Smooth muscle cell (in vitro differentiated cells): Measurements from ENCODE around the gene PTPRG. TPM values are rescaled to one million over a fixed set of nuclear protein-coding genes. Genes with fewer than 3 reads are reported as not detected.

Experiments used
- DNase-seq: peaks from one replicate; lab custom pipeline; 2025; ENCODE audit not compliant: unreplicated experiment; lab: John Stamatoyannopoulos, UW
- H2AFZ ChIP-seq: fragments of 200-600 bp; sonication (generic); 2 replicates; pipeline ENCODE4 v1.6.0; 2016; ENCODE audit warnings: antibody characterized with exemption, low read depth, mild to moderate bottlenecking
- H3F3A ChIP-seq: fragments of 200-600 bp; sonication (generic); 2 replicates; pipeline ENCODE4 v1.6.0; 2017; ENCODE audit warnings: antibody characterized with exemption, low read depth
- H3K27ac ChIP-seq: fragments of 200-600 bp; sonication (generic); 2 replicates; pipeline ENCODE4 v1.5.1; 2016; ENCODE audit warnings: low read depth, mild to moderate bottlenecking
- H3K27me3 ChIP-seq: fragments of 200-600 bp; sonication (generic); 2 replicates; pipeline ENCODE4 v1.6.1; 2016; ENCODE audit warnings: low read depth, mild to moderate bottlenecking
- H3K36me3 ChIP-seq: fragments of 200-600 bp; sonication (generic); 2 replicates; pipeline ENCODE4 v1.5.1; 2016; ENCODE audit warnings: low read depth
- H3K4me1 ChIP-seq: fragments of 200-600 bp; sonication (generic); 2 replicates; pipeline ENCODE4 v1.5.1; 2016; ENCODE audit warnings: low read depth
- H3K4me2 ChIP-seq: fragments of 200-600 bp; sonication (generic); 2 replicates; pipeline ENCODE4 v1.6.0; 2016; ENCODE audit warnings: mild to moderate bottlenecking
- H3K4me3 ChIP-seq: fragments of 200-600 bp; sonication (generic); 2 replicates; pipeline ENCODE4 v1.5.1; 2016; ENCODE audit warnings: mild to moderate bottlenecking
- H3K79me2 ChIP-seq: fragments of 200-600 bp; sonication (generic); 2 replicates; pipeline ENCODE4 v1.6.0; 2016; ENCODE audit warnings: low read depth, mild to moderate bottlenecking
- H3K9ac ChIP-seq: fragments of 200-600 bp; sonication (generic); 2 replicates; pipeline ENCODE4 v1.6.0; 2016; ENCODE audit warnings: low read depth
- H3K9me3 ChIP-seq: fragments of 200-600 bp; sonication (generic); replicated peaks from 2 replicates; pipeline ENCODE4 v1.5.1; 2016; ENCODE audit warnings: low read depth
- H4K20me1 ChIP-seq: fragments of 200-600 bp; sonication (generic); 2 replicates; pipeline ENCODE4 v1.6.0; 2016; ENCODE audit warnings: low read depth
- WGBS: methylation state at CpG from one replicate; pipeline ENCODE4 v1.1.7; 2016; ENCODE audit warnings: low lambda C conversion rate; 5-methylcytosine and 5-hydroxymethylcytosine counted together
- polyA plus RNA-seq: library from polyadenylated mRNA; unstranded; fragments of >200 nt; fragmentation: Nextera tagmentation; extraction: Ambion mirVana; gene quantifications from 2 replicates; pipeline ENCODE4 v1.2.1, GENCODE V29; 2016
- total RNA-seq: library from RNA; depleted of rRNA; stranded (reverse); fragments of >200 nt; gene quantifications from 2 replicates; pipeline ENCODE4 v1.2.3, GENCODE V29; 2014
- TF ChIP-seq, protein P1 (sequence below): fragments of 200-600 bp; sonication (generic); IDR thresholded peaks from 2 replicates; pipeline ENCODE4 v1.5.1; 2017; ENCODE audit warnings: borderline replicate concordance, mild to moderate bottlenecking, antibody characterized with exemption; ENCODE audit not compliant: insufficient read depth, poor library complexity, severe bottlenecking

Gene PTPRG
- total and polyA plus RNA-seq, 2 experiments from 2014 or later: 21.2 to 87.3 TPM

DNA sequence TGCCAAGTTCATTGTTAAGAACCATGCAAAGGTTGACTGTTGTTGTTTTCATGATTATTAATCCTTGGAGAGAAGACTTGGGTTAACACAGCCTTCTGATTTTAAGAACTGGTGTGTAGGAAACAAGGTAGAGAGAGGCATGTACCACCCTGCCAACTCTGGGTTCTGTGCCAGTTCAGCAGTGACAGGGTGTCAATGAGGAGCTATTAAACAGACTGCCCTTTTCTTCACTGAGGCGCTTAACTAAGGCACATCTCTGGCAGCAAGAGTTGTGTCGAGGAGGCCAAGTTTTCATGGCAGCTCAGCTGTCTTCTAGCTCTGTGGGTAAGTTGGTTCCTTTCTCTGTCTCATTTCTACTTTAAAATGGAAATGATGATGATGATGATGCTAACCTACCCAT is 694.4 kb downstream of the PTPRG start:
- WGBS: 100% methylated on average over 2 of the region's 2 CpGs
- Histone ChIP-seq H3K4me1 (no peaks in the 10 kb centered on the region), H3K4me2 (no peak overlapping the region), H4K20me1 (peaks cover 20% of the 10 kb centered on the region), H2AFZ (no peak overlapping the region), H3K27me3 (no peaks in the 10 kb centered on the region), H3K36me3 (no peaks in the 10 kb centered on the region), H3K79me2 (no peaks in the 10 kb centered on the region), H3K27ac (no peak overlapping the region), H3K9ac (no peak overlapping the region), H3K4me3 (no peak overlapping the region), H3F3A (no peaks in the 10 kb centered on the region), H3K9me3 (no peaks in the 10 kb centered on the region)
- no peak for DNase-seq
- TF ChIP-seq, protein P1, sequence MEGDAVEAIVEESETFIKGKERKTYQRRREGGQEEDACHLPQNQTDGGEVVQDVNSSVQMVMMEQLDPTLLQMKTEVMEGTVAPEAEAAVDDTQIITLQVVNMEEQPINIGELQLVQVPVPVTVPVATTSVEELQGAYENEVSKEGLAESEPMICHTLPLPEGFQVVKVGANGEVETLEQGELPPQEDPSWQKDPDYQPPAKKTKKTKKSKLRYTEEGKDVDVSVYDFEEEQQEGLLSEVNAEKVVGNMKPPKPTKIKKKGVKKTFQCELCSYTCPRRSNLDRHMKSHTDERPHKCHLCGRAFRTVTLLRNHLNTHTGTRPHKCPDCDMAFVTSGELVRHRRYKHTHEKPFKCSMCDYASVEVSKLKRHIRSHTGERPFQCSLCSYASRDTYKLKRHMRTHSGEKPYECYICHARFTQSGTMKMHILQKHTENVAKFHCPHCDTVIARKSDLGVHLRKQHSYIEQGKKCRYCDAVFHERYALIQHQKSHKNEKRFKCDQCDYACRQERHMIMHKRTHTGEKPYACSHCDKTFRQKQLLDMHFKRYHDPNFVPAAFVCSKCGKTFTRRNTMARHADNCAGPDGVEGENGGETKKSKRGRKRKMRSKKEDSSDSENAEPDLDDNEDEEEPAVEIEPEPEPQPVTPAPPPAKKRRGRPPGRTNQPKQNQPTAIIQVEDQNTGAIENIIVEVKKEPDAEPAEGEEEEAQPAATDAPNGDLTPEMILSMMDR: no peak

DNA sequence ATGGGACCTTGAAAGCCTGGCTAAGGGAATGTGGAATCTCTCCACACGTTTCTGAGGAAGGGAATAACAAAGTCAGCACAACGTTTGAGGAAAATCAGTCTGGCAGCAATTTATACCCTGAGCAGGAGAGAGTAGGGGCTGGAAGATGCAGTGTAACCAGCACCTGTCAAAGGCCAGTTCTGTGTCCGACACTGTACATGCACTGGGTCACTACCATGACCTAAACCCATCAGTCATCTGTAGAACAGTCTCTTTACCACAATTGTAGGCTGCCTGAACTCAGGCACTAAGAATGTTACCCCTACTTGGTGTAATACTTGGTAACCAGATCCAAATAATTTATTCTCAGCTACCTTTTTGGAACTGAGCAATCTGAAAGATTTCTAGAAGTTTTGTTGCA is 698.6 kb downstream of the PTPRG start:
- no peaks in the 10 kb centered on the region for H4K20me1 ChIP-seq
- no peak overlapping the region for H3K4me2 ChIP-seq
- no peaks in the 10 kb centered on the region for H3F3A ChIP-seq
- no peaks in the 10 kb centered on the region for H3K27me3 ChIP-seq
- no peak overlapping the region for H3K9ac ChIP-seq
- H3K27ac ChIP-seq: no peak overlapping the region
- no peak overlapping the region for H3K4me3 ChIP-seq
- peaks cover 10% of the 10 kb centered on the region for H3K36me3 ChIP-seq
- 79% methylated on average over 3 of the region's 3 CpGs for WGBS
- no peaks in the 10 kb centered on the region for H3K9me3 ChIP-seq
- no peaks in the 10 kb centered on the region for H3K79me2 ChIP-seq
- no peaks in the 10 kb centered on the region for H3K4me1 ChIP-seq
- H2AFZ ChIP-seq: no peak overlapping the region
- TF ChIP-seq, protein P1: no peak
- DNase-seq: no peak

DNA sequence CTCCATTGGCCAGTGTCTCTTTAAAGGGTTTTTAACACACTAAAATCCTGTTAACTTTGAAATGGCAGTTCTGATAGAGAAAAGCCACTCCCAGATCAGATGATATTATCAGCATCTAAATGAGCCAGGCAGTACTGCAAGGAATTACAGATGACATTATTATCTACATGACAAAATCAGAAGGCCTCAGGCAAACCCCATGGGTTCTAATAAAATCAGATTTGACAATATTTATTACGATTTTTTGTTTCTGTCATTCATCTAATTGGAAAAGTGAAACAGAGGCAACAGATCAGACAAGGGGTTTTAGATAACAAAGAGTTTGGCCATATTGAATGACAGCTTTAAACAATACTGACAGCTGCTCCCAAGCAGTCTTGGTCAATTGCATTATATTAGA is 699.3 kb downstream of the PTPRG start:
- H3K9me3 ChIP-seq: no peaks in the 10 kb centered on the region
- H3K4me1 ChIP-seq: no peaks in the 10 kb centered on the region
- 65% methylated on average over 1 of the region's 1 CpG for WGBS
- TF ChIP-seq, protein P1: no peak
- no peak for DNase-seq
- H3K4me2 ChIP-seq: no peak overlapping the region
- H3K27me3 ChIP-seq: no peaks in the 10 kb centered on the region
- H2AFZ ChIP-seq: no peak overlapping the region
- no peak overlapping the region for H3K4me3 ChIP-seq
- no peaks in the 10 kb centered on the region for H3F3A ChIP-seq
- peaks cover 10% of the 10 kb centered on the region for H3K36me3 ChIP-seq
- peak overlapping the region; percentile 30 for H3K27ac ChIP-seq
- no peak overlapping the region for H3K9ac ChIP-seq
- no peaks in the 10 kb centered on the region for H3K79me2 ChIP-seq
- H4K20me1 ChIP-seq: no peaks in the 10 kb centered on the region

DNA sequence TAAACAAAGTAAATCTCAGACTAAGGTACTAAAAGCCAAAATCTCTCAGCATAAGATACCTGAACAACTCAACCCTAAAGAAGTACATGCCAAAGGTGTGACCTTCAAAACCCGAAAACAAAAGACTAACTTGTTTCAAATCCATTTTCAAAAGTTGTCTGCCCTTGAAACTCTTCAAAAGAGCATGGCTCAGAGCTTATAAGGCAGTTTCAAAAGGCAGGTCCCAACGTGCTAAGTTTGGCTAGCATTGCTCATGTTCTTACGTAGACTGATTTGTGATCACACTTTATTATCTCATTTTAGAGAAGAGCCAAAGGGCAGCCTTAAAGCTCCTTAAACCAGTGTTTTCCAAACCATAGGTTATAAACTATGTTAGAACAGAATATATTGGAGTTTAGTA is 699.8 kb downstream of the PTPRG start:
- Histone ChIP-seq H3K4me1 (no peaks in the 10 kb centered on the region), H3K27ac (peak overlapping the region; percentile 30), H3K4me2 (no peak overlapping the region), H4K20me1 (no peaks in the 10 kb centered on the region), H3K9me3 (no peaks in the 10 kb centered on the region), H3K4me3 (no peak overlapping the region), H3K79me2 (no peaks in the 10 kb centered on the region), H3K9ac (no peak overlapping the region), H3K27me3 (no peaks in the 10 kb centered on the region), H3F3A (no peaks in the 10 kb centered on the region), H3K36me3 (peaks cover 10% of the 10 kb centered on the region), H2AFZ (no peak overlapping the region)
- WGBS: 55% methylated on average over 3 of the region's 3 CpGs
- TF ChIP-seq, protein P1: no peak
- no peak for DNase-seq
